Measurements from ENCODE around the gene SEC22C.
"Not testable (repeated sequence)": the region's sequence is repeated elsewhere in the genome, so short reads cannot be mapped to it uniquely, and the experiment has no call there.

SEC22C gene, protein sequence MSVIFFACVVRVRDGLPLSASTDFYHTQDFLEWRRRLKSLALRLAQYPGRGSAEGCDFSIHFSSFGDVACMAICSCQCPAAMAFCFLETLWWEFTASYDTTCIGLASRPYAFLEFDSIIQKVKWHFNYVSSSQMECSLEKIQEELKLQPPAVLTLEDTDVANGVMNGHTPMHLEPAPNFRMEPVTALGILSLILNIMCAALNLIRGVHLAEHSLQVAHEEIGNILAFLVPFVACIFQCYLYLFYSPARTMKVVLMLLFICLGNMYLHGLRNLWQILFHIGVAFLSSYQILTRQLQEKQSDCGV

DNA sequence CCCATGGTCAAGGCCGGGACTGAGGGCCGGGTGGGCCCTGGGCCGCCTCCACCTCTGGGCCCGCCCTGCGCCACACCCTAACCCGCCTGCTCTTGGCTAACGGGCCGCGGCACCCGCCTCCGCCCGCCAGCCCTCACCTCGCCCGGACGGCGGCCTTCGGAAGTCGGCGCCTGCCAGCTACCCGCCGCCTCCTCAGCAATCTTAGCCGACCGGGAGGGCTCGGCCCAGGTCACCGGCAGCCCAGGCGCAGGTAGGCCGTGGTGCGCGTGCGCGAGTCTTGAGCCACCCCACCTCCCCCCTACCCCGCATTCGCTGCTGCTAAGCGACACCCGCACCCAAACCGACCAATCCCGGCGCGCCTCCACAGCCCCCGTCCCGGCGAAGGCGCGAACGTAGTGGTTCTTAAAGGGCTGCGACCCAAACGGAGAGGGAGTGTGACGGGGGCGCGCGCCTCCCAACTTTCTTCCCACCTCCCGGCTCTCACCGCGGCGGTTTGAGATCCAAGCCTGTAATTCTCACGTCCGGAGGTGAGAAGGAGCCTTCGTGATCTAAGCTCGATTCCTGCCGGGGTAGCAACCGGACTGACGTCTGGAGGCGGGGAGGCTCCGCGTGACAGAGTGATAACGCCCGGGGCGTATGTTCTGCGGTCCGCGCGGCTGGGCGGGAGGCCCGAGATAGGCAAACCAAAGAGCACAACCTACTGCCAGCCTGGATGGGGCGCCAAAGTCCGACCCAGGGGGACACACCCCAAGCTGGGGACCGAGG is at the start of gene SEC22C:
SEC22C (minus strand) TSS at position 259 of the 765 bp plus-strand sequence. CDS start 12,921 bp downstream, outside the sequence.
- peak; percentile 69 to 98 (median 92) for DNase-seq

DNA sequence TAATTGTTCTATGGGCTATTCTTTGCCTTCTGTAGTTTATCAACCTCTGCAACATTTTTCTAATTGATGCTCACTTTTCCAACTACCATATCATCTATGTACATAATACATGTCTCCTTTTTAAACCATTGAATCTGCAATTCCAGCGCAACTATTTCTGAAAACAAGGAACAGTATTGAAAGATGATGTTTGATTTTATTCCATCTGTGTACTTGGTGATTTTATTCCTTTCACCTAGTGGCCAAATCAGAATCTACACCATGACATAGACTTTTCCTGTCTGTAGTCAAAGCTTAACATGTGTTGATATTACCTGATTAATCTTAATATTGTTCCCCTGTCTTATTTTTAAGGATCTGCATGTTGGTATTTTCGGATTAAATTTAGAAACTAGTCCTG is 31.7 kb upstream of the SEC22C start:
- no peak for DNase-seq

DNA sequence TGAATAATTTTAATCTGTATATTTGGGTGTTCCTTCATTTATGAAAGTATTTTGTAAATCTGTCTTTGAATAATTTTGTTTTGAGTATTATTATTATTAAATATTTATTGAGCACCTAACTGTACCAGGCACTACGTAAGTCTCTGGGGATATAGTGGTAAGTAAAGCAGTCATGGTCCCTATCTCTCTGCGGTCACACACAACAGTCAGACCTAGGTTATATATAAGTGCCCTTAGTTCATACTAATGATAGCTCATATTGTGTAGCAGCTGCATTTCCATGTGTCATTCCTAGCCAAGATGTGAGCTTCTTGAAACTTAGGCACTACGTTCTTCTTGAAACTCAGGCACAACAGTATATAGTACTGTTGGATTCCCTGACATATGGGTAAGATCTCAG is 31.2 kb upstream of the SEC22C start:
- DNase-seq, result no peak

DNA sequence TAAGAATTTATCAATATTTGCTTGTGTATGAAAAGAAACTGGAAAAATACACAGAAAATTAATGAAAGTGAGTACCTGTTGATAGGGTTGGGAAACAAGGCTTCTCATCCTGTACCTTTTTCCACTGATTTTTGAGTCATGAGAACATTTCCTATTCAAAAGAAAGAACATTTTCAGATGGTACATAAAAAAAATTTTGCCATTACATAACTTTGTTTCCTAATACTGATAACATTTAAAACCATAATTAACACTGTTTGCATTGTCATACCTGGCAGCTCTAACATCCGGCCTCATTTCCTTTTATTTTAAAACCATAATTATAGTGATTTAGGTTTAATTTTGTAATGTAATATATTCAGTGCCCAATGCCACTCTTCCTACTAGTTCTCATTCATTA is 30.4 kb upstream of the SEC22C start:
- no peak for DNase-seq

DNA sequence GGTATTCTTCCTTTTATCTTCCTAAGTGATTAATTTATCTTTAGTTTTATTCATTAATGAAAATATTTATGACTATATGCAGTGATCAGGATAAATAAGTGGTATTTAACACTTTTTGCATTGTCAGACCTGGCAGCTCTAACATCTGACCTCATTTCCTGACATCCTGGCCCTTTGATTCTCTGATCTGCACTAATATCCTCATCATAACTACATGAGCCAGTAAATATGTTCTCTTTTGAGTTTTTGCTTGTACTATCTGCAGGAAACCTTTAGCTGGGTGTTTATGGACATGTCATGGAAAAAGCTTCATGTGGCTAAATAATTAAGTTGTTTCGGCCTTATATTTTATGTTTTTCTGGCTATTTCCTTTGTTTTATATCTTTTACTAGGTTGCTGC is 29.2 kb upstream of the SEC22C start:
- no peak for DNase-seq

DNA sequence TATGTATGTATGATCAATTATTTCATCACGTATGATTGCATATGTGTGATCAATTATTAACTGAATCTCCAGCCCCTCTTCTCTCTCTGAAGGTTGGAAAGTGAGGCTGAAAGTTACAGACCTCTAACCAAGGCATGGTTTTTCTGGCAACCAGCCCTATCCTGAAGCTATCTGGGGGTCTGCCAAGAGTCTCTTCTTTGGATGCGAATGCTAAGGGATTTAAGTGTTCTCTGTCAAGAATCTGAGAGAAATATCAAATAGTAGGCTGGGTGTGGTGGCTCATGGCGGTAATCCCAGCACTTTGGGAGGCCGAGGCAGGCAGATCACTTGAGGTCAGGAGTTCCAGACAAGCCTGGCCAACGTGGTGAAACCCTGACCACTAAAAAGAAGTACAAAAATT is 26.8 kb upstream of the SEC22C start:
- DNase-seq, result peak in 1 of 56 donors; percentile 7

DNA sequence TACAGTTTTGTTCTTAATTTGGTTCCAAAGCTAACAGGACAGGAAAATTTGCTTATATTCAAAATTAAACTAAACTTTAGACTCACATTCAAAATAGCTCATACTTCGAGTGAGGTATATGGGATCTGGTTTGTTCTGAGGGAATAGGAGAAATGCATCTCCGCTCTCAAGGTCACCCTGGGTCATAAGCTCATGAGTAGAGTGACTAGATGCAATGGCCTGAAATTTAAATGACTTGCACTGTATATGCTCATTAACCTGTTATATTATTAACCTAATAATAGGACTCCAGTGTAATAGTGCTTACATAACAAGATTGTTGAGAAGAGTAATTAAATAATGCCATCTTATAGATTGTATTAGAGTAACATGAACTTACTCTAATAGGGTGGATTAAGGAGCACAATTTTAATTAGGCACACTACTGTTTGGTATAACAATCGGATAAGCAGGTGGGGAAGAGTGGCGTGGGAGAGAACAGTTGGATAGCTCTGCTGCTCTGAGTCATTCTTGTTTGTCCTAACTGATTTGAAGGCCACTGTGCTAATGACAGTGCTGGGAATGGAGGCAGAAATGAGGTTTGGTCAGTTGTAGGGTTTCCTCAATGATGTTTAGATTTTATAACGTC is 23.9 kb upstream of the SEC22C start:
- DNase-seq, result peak in 2 of 56 donors; percentile 7 to 49

DNA sequence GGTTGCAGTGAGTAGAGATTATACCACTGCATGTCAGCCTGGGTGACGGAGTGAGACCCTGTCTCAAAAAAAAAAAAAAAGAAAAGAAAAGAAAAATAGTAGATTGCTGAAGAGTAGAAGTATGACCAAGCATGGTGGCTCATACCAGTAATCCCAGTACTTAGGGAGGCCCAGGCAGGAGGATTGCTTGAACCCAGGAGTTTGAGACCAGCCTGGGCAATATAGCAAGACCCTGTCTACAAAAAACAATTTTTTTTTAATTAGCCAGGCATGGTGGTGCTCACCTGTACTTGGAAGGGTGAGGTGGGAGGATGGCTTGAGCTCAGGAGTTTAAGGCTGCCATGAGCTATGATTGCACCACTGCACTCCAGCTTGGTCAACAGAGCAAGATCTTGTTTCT is 21.2 kb upstream of the SEC22C start:
- DNase-seq, result no peak

DNA sequence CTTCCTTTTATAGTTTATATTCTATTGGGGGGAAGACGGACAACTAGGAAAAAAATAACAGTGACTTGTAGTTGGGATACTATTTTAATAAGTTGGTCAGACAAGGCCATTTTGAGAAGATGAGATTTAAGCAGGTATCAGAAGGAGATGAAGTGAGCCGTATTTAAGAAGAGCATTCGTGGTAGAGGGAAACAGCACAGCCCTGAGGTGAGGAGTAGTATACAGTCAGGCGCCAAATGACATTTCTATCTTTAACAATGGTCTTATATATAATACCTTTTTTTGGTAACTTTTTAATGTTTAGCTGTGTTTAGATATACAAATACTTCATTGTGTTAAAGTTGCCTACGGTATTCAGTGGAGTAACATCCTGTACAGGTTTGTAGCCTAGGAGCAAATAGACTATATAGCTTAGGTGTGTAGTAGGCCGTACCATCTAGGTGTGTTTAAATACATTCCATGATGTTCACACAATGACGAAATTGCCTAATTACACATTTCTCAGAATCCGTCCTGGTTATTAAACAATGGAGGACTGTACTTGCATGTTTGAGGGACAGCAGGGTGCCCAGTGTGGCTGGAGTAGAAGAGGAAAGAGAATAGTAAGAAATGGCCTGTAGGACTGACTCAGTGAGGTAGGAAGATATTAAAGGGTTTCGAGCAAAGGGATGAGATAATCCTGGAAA is 20.3 kb upstream of the SEC22C start:
- no peak for DNase-seq

DNA sequence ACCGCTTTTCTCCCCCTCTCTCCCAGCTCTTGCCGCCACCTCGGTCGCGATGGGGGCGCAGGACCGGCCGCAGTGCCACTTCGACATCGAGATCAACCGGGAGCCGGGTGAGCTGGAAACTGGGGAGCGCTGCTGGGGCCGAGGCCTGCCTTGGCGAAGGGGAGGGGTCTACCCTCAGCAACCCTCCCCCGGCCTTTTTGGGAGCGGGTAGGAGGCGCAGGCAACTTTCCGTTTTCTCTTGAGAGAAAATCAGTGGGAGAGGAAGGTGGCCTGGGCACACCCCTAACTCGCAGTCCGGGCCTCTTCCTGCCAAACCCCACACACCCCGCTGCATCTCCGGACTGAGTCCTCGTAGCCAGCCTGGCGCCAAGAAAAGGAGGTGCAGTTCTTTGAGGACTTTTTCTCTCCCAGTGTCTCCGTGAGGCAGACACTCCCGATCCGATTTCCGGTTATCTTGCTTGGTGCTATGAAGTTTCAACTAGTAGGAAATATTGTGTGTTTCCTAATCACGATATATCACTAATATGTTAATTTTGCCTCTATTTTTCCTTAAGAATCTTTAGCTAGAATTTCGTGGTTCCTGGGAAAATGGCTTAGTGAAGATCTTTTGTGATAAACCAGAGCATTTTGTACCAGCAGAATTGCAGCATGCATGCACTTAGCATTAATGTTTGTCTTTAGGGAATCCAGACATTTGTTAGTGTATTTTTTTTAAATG is 19.4 kb upstream of the SEC22C start:
- peak in 40 of 56 donors; percentile 10 to 81 (median 64) for DNase-seq

DNA sequence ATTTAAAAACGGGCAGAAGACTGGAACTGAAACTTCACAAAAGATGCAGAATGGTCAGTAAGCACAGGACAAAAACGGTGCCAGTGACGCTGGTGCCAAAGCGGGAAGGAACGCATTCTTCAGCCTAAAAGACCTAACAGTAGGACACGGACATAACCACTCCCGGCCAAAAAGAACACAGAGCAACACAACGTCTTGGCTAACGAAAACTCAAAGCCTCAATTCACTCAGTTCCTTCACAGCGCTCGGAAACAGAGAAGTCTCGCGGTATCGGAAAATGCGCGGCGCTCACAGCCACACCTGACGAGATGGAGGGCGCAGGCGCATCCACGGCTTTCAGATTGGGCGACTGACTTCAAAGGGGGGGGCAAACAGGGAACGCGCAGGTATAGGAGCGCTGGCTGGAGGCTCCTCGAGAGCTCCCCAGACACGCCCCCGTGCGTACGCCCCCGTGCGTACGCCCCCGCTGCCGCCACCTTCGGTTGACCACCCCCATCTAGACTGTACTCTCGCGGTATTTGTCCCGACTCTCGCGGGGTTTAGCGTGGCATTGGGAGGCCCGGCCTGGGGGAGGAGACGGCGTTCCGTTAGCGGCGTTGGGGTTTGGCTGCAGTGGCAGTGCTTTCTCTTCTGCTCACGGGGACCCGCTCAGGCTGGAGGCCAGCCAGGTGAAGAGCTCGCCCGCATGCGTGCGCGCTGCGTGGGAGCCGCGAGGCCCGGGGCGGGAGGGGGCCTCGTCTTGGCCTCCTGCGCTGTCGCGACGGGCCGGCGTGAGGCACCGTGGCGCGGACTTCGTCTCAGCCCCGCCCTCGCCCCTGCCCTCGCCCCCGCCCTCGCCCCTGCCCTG is 18.6 kb upstream of the SEC22C start, which contains the start of gene NKTR:
NKTR (plus strand) TSS at position 576 of the 847 bp plus-strand sequence. CDS start 321 bp downstream, outside the sequence.
- DNase-seq, result peak; percentile 69 to 100 (median 92)

DNA sequence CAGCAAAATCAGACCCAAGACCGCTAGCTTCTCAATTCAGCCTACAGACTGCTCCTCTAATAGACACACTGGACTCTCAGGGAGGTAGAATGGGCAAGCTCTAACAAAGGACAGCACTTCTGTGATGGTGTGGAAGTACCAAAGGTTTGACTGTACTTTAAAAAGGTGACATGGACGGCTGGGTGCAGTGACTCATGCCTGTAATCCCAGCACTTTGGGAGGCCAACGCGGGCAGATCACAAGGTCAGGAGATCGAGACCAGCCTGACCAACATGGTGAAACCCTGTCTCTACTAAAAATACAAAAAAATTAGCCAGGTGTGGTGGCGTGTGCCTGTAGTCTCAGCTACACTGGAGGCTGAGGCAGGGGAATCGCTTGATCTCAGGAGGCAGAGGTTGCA is 15.3 kb upstream of the SEC22C start:
- DNase-seq, result not testable (repeated sequence)

DNA sequence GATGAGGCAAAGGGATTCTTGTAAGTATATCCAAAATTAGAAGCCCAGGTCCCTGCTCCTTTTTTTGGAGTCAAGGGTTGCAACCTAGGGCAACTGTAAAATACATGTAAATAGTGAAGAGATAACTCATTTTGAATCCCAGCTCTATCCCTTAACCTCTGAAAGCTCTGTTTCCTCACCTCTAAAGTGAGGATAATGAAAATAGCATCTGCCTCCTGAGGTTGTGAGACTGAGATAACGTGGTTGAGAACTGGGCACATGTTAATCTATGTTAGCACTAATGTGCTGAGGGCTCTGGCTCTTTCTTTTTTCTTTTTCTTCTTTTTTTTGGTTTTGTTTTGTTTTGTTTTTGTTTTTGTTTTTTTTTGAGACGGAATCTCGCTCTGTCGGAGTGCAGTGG is 13.9 kb upstream of the SEC22C start:
- no peak for DNase-seq

DNA sequence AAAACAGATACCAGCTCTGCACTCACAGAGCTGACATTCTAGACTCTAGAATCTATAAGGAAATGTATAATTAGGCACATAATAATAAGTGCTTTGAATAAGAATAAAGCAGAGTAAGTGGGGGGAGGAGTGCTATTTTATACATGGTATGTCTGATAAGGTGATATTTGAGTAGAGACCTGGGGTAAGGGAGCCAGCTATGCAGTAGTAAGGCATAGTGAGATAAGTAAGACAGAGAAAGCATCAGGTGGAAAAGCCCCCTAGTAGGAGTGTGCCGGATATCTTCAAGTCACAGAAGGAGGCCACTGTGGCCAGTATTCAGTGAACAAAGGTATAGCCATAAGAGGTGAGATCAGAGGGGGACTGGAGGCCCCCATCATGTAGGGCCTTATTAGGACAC is 11.9 kb upstream of the SEC22C start:
- no peak for DNase-seq

DNA sequence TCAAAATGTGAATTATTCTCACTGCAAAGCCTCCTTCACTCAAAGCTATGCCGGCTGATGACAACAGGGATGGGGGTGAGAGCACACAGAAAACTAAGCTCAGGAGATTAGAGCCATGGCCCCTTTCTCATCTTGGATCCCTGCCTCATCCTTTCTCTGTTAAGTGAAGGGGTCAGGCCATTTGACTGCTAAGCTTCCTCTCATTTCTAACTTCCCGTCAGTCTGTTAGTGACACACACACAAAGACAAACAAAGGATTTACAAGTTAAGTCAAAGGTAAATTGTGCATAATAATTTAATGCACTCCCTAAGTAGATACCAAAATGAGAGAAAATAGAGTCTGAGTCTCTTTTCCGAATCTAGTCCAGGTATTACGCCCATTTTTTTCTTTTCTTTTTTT is 10.0 kb upstream of the SEC22C start:
- no peak for DNase-seq

DNA sequence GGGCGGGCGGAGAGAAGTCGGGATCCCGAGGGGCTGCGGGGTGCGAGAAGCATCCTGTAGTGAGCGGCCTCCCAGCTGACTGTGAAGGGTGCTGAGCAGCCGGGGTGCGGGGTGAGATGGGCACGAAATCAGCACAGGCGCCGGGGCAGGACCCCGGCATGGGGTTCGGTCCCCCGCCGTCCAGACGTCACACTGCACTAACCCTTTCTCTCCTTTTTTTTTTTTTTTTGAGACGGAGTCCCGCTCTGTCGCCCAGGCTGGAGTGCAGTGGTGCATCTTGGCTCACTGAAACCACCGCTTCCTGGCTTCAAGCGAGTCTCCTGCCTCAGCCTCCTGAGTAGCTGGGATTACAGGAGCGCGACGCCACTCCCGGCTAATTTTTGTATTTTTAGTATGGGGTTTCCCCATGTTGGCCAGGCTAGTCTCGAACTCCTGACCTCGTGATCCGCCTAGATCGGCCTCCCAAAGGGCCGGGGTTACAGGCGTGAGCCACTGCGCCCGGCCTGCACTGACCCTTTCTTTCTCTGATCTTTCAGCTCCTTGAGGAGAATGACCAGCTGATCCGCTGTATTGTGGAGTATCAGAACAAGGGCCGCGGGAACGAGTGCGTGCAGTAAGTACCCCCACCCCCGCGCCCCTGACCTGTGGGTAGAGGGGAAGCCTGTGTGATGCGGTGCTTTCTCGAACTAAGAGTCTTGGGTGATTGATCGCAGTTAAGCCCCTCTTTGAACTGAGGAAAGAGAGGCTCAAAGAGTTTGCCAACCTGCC is 9.4 kb upstream of the SEC22C start:
- DNase-seq, result peak in 3 of 56 donors; percentile 18 to 54 (median 30)

DNA sequence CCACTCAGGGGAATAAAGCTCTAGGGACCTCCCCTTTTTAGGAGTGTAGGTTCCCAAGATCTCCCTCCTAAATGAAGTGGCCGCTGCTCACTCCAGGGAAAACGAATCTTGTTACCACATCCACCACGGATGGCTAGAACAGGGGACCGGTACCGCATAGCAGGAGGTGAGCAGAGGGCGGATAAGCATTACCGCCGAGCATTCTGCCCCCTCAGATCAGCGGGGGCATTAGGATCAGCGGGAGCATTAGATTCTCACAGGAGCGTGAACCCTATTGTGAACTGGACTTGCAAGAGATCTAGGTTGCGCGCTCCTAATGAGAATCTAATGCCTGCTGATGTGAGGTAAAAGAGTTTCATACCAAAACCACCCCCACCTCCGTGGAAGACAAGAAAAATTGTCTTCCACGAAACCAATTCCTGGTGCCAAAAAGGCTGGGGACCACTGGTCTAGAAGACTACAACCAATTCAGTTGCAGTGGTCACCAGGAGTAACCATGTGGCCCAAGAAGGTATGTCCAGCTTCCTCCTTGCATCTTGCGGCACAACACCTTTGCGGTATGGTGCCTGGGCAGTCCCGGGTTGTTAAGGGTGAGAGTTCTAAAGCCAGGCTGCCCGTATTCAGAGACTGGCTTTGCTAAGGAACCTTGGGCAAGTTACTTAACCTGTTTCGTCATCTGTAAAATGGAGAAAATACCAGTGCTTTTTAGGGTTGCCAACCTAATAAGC is 7.8 kb upstream of the SEC22C start:
- DNase-seq, result peak in 1 of 56 donors; percentile 5

DNA sequence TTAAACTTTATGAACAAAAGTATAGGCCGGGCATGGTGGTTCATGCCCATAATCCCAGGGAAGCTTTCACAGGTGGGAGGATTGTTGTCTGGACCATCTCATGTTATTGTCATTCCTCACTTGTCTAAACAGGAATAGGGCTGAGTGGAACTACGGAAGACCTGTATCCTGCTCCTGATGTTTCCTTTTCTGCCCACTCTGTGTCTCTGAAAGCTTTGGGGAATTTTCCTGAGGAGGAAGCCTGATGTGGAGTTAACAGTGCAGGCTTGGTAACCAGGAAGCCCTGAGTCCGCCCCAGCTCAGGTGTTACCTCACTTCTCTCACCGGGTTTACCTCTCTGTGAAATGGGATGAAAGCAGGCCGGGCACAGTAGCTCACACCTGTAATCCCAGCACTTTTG is 6.9 kb upstream of the SEC22C start:
- no peak for DNase-seq

All from nucleus accumbens (tissue), 56 donors.